ENCODE measurements around the gene PRUNE2.
A peak's percentile ranks its signal among the peaks of the same experiment; 100 is the strongest.

PRUNE2 gene

DNA sequence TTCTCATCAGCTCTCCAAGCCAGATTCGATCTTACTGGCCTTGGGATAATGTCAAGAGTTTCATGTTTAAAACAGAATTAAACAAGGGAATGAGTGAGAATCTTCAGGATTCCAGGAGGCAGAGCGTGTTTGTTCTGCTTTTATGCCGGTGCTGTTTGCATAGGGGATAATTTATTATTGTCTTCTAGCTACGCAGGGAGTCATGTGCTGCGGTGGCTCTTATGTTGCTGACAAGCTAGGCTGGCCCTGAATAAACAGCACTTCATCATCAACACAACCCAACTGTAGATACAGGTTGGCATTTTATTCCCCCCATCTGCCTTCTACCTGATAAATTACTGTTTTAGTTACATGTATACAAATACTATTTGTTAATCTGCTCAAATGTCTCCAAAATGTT is 188.7 kb downstream of the PRUNE2 start:
- in situ Hi-C loops (cut with HindIII; ENCODE audit: low pct_ligation_motif_present, low sequenced_read_pairs), result no loop called here
- no peaks in the 10 kb centered on the region for H3K27me3 ChIP-seq (replicated peaks)
- DNase-seq, result no peak
- no peaks in the 10 kb centered on the region for H3K36me3 ChIP-seq (replicated peaks)
- no peak overlapping the region for H3K27ac ChIP-seq
- TF ChIP-seq, protein P1, sequence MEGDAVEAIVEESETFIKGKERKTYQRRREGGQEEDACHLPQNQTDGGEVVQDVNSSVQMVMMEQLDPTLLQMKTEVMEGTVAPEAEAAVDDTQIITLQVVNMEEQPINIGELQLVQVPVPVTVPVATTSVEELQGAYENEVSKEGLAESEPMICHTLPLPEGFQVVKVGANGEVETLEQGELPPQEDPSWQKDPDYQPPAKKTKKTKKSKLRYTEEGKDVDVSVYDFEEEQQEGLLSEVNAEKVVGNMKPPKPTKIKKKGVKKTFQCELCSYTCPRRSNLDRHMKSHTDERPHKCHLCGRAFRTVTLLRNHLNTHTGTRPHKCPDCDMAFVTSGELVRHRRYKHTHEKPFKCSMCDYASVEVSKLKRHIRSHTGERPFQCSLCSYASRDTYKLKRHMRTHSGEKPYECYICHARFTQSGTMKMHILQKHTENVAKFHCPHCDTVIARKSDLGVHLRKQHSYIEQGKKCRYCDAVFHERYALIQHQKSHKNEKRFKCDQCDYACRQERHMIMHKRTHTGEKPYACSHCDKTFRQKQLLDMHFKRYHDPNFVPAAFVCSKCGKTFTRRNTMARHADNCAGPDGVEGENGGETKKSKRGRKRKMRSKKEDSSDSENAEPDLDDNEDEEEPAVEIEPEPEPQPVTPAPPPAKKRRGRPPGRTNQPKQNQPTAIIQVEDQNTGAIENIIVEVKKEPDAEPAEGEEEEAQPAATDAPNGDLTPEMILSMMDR (IDR thresholded peaks at IDR 0.05; ENCODE audit: low read depth, low read length, missing control alignments), result no peak
- no peak overlapping the region for H3K4me3 ChIP-seq (ENCODE audit: low read depth, low read length)

DNA sequence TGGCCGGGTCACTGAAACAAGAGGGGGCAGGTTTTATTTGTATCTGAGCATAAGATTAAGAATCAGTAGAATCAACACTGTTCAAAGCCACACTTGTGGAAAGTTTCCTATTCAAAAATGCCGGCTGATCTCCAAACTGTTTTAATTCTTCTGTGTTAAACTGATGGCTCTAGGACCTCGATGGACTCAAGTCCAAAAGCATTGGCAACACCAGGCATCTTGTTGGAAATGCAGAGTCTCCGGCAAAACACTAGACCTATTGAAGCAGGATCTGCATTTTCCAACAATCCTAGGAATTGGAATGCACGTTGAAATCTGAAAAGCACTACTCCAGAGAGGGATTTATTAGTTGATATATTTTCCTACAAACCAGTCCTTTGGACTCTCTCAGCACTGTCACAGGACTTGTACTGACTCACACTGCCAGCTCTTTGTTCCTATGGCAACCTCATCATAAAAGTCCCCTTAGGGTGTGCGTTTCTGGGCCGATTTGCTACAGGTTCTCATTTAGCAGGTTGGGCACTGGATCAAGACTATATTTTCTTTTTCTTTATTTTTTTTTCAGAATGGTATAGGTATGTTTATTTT is 189.7 kb downstream of the PRUNE2 start:
- no peak overlapping the region for H3K4me3 ChIP-seq (ENCODE audit: low read depth, low read length)
- no peaks in the 10 kb centered on the region for H3K36me3 ChIP-seq (replicated peaks)
- in situ Hi-C loops (cut with HindIII; ENCODE audit: low pct_ligation_motif_present, low sequenced_read_pairs), result no loop called here
- no peak for DNase-seq
- no peaks in the 10 kb centered on the region for H3K27me3 ChIP-seq (replicated peaks)
- no peak overlapping the region for H3K27ac ChIP-seq
- TF ChIP-seq, protein P1 (IDR thresholded peaks at IDR 0.05; ENCODE audit: low read depth, low read length, missing control alignments), result no peak

DNA sequence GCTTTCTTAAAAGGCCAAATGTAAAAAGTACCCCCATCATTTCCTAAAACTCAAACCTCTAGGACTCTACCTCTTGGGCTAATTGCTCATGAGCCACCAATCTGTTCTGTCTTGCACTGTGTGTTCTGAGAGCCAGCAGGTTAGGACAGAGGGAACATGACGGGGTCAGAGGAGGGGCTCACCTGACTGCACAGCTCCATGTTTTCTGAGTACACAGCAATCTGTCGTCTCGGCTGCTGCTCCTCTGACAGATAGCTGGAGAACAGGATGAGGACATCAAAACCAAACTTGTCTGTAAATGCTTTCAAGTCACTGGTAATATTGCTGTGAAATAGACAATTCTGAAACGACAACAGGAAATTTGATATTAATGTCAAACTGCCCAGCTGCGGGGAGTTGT is 192.5 kb downstream of the PRUNE2 start:
- Histone ChIP-seq H3K27ac (no peak overlapping the region), H3K36me3 (replicated peaks) (no peaks in the 10 kb centered on the region), H3K27me3 (replicated peaks) (peaks cover 3% of the 10 kb centered on the region), H3K4me3 (ENCODE audit: low read depth, low read length) (no peak overlapping the region)
- DNase-seq, result no peak
- TF ChIP-seq, protein P1 (IDR thresholded peaks at IDR 0.05; ENCODE audit: low read depth, low read length, missing control alignments), result no peak
- in situ Hi-C loops (cut with HindIII; ENCODE audit: low pct_ligation_motif_present, low sequenced_read_pairs), result no loop called here

DNA sequence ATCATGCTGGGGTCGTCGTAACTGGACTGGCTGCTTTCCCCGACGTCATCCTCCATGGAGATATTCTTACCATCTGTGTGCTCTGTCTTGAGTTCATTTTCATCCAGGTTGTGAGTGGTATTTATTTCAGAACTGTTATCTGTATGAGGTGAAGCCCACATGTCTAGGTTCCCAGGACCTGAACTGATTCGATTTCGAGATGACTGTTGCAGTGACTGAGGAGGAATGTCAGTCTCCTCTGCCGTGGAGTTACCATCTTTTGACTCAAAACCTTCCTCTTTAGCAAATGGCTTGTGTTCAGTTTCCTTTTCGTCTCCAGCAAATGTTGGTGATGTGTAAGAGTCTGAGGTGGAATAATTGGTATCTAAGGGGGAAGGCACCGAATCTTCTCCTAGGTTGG is 196.9 kb downstream of the PRUNE2 start:
- TF ChIP-seq, protein P1 (IDR thresholded peaks at IDR 0.05; ENCODE audit: low read depth, low read length, missing control alignments), result no peak
- peaks cover 9% of the 10 kb centered on the region for H3K27me3 ChIP-seq (replicated peaks)
- H3K4me3 ChIP-seq (ENCODE audit: low read depth, low read length), result no peak overlapping the region
- in situ Hi-C loops (cut with HindIII; ENCODE audit: low pct_ligation_motif_present, low sequenced_read_pairs), result no loop called here
- no peak for DNase-seq
- no peak overlapping the region for H3K27ac ChIP-seq
- no peaks in the 10 kb centered on the region for H3K36me3 ChIP-seq (replicated peaks)

DNA sequence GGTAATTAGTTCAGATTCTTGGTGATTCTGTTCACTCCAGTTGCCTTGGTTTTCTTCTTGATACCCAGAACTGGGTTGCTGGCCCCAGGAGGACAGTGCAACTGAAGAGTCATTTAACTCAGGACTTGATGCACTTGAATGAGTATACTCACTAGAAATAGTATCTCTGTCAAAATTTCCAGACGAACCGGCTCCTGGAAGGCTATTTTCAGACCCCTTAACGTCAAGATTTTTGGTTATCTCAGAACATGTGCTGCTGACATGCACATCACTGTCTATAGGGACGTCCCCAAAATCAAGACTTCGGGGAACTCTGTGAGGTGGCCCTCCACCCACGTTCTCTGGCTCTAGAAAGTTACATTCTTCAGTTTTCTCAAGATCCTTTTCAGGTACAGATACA is 198.4 kb downstream of the PRUNE2 start:
- Histone ChIP-seq H3K27ac (no peak overlapping the region), H3K4me3 (ENCODE audit: low read depth, low read length) (no peak overlapping the region), H3K27me3 (replicated peaks) (peaks cover 9% of the 10 kb centered on the region), H3K36me3 (replicated peaks) (no peaks in the 10 kb centered on the region)
- TF ChIP-seq, protein P1 (IDR thresholded peaks at IDR 0.05; ENCODE audit: low read depth, low read length, missing control alignments), result no peak
- DNase-seq, result no peak
- in situ Hi-C loops (cut with HindIII; ENCODE audit: low pct_ligation_motif_present, low sequenced_read_pairs), result no loop called here

DNA sequence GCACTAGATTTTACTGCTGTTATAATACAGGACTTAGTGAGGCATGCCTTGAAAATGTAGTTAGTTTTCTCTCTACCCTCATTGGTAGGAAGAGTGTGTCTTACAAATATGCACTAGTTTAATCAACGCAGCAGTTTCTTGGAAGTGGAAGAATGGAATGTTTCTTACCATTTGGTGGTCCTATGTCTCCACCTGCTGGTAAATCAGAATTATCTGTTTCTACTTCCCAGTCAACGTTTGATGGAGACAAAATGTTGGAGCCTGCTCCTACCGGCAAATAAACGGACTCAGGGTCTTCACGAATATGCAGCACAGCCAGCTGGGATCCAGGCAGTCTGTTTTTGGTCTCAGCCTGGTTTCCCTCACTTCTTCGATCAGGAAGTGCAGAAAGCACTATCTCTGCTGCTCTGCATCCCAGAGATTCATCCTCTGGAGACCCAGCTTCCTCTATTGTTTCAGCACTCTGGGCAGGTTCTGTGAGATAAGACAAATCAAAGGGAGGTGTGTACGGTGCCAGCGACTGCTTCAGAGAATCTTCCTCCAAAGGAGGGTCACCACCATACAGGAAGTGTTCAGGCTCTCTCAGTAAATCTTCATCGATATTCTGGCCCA is 201.2 kb downstream of the PRUNE2 start:
- TF ChIP-seq, protein P1 (IDR thresholded peaks at IDR 0.05; ENCODE audit: low read depth, low read length, missing control alignments), result peak; percentile 60
- H3K27ac ChIP-seq, result no peak overlapping the region
- peak; percentile 41 for DNase-seq
- peaks cover 9% of the 10 kb centered on the region for H3K27me3 ChIP-seq (replicated peaks)
- no peaks in the 10 kb centered on the region for H3K36me3 ChIP-seq (replicated peaks)
- no peak overlapping the region for H3K4me3 ChIP-seq (ENCODE audit: low read depth, low read length)
- in situ Hi-C loops (cut with HindIII; ENCODE audit: low pct_ligation_motif_present, low sequenced_read_pairs), result no loop called here
